Measurements from ENCODE around the gene NEK4. TPM values are rescaled to one million over a fixed set of nuclear protein-coding genes. Genes with fewer than 3 reads are reported as not detected.

Gene NEK4
- total and polyA plus RNA-seq, 2 of the 13 experiments (the other 11 are each of a cell fraction or from before 2014, with no cell fraction given): 16.5 to 38.0 TPM

DNA sequence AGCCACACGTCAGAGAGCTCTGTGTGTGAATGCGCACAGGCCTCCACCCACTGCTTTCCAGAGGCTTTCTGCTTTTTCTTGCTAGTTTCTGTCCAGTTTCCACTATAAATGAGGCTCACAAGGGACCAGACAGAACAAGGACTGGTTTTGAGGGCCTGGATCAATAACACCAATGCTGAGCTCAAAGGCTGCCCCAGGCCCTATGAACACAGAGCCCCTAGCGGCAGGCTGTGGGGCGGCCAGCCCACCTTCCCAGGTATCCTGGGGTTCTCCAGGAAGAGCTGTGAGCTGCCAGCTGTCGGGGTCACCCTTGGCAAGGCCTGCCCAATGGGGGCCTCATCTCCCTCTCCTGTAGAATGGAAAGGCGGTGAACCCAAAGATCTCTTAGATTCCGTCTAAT lies 21.7 kb upstream of the NEK4 start (continued):
- TF ChIP-seq, protein P1, sequence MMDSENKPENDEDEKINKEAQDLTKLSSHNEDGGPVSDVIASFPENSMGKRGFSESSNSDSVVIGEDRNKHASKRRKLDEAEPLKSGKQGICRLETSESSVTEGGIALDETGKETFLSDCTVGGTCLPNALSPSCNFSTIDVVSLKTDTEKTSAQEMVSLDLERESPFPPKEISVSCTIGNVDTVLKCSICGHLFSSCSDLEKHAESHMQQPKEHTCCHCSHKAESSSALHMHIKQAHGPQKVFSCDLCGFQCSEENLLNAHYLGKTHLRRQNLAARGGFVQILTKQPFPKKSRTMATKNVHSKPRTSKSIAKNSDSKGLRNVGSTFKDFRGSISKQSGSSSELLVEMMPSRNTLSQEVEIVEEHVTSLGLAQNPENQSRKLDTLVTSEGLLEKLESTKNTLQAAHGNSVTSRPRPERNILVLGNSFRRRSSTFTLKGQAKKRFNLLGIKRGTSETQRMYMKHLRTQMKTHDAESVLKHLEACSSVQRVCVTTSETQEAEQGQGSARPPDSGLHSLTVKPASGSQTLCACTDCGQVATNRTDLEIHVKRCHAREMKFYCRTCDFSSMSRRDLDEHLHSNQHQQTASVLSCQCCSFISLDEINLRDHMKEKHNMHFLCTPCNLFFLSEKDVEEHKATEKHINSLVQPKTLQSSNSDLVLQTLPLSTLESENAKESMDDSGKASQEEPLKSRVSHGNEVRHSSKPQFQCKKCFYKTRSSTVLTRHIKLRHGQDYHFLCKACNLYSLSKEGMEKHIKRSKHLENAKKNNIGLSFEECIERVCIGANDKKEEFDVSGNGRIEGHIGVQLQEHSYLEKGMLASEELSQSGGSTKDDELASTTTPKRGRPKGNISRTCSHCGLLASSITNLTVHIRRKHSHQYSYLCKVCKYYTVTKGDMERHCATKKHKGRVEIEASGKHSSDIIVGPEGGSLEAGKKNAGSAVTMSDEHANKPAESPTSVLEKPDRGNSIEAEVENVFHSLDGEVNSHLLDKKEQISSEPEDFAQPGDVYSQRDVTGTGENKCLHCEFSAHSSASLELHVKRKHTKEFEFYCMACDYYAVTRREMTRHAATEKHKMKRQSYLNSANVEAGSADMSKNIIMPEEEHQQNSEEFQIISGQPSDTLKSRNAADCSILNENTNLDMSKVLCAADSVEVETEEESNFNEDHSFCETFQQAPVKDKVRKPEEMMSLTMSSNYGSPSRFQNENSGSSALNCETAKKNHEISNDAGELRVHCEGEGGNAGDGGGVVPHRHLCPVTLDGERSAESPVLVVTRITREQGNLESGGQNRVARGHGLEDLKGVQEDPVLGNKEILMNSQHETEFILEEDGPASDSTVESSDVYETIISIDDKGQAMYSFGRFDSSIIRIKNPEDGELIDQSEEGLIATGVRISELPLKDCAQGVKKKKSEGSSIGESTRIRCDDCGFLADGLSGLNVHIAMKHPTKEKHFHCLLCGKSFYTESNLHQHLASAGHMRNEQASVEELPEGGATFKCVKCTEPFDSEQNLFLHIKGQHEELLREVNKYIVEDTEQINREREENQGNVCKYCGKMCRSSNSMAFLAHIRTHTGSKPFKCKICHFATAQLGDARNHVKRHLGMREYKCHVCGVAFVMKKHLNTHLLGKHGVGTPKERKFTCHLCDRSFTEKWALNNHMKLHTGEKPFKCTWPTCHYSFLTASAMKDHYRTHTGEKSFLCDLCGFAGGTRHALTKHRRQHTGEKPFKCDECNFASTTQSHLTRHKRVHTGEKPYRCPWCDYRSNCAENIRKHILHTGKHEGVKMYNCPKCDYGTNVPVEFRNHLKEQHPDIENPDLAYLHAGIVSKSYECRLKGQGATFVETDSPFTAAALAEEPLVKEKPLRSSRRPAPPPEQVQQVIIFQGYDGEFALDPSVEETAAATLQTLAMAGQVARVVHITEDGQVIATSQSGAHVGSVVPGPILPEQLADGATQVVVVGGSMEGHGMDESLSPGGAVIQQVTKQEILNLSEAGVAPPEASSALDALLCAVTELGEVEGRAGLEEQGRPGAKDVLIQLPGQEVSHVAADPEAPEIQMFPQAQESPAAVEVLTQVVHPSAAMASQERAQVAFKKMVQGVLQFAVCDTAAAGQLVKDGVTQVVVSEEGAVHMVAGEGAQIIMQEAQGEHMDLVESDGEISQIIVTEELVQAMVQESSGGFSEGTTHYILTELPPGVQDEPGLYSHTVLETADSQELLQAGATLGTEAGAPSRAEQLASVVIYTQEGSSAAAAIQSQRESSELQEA (CRISPR knock-in tag; IDR thresholded peaks at IDR 0.05; ENCODE audit: not compliant biosample characterization): no peak
- TF ChIP-seq ZNF292 (CRISPR knock-in tag; IDR thresholded peaks at IDR 0.05; ENCODE audit: borderline replicate concordance, low read depth) (peak; percentile 63; the same call in 1 of the 2 replicates), RFXAP (CRISPR knock-in tag; IDR thresholded peaks at IDR 0.05; ENCODE audit: borderline replicate concordance) (no peak), NCOA2 (CRISPR knock-in tag; IDR thresholded peaks at IDR 0.05) (no peak), SMYD3 (CRISPR knock-in tag; IDR thresholded peaks at IDR 0.05) (no peak), RAD51 (IDR thresholded peaks at IDR 0.05; ENCODE audit: borderline replicate concordance) (no peak), HIVEP1 (CRISPR knock-in tag; IDR thresholded peaks at IDR 0.05) (no peak), ZNF12 (CRISPR knock-in tag; IDR thresholded peaks at IDR 0.05) (no peak), ZSCAN21 (CRISPR knock-in tag; IDR thresholded peaks at IDR 0.05; ENCODE audit: borderline replicate concordance) (no peak), AKAP8 (CRISPR knock-in tag; IDR thresholded peaks at IDR 0.05) (0 out of 2 replicates have a peak, but pooled peaks have one; percentile 27), SOX13 (IDR thresholded peaks at IDR 0.05) (no peak), SOX13 (CRISPR knock-in tag; conservative IDR thresholded peaks at IDR 0.05 in 1 of 2, IDR thresholded peaks at IDR 0.05 in 1 of 2) (no peak), AHR (CRISPR knock-in tag; IDR thresholded peaks at IDR 0.05) (no peak), ZNF724P (CRISPR knock-in tag; IDR thresholded peaks at IDR 0.05; ENCODE audit: borderline replicate concordance) (no peak), TBX2 (CRISPR knock-in tag; IDR thresholded peaks at IDR 0.05; ENCODE audit: borderline replicate concordance) (no peak), KAT2B (IDR thresholded peaks at IDR 0.05; ENCODE audit: borderline replicate concordance, low read depth, low read length) (peak; percentile 32; the same call in 1 of the 2 replicates), SP4 (CRISPR knock-in tag; IDR thresholded peaks at IDR 0.05) (no peak), HCFC1 (IDR thresholded peaks at IDR 0.05; ENCODE audit: low read depth, low read length) (no peak), ZNF101 (CRISPR knock-in tag; IDR thresholded peaks at IDR 0.05; ENCODE audit: borderline replicate concordance, low read depth) (no peak), KLF12 (CRISPR knock-in tag; IDR thresholded peaks at IDR 0.05; ENCODE audit: borderline replicate concordance) (no peak), DBP (CRISPR knock-in tag; IDR thresholded peaks at IDR 0.05; ENCODE audit: not compliant biosample characterization) (no peak)
- TF ChIP-seq, protein P2, sequence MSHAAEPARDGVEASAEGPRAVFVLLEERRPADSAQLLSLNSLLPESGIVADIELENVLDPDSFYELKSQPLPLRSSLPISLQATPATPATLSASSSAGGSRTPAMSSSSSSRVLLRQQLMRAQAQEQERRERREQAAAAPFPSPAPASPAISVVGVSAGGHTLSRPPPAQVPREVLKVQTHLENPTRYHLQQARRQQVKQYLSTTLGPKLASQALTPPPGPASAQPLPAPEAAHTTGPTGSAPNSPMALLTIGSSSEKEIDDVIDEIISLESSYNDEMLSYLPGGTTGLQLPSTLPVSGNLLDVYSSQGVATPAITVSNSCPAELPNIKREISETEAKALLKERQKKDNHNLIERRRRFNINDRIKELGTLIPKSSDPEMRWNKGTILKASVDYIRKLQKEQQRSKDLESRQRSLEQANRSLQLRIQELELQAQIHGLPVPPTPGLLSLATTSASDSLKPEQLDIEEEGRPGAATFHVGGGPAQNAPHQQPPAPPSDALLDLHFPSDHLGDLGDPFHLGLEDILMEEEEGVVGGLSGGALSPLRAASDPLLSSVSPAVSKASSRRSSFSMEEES (CRISPR knock-in tag; IDR thresholded peaks at IDR 0.05): no peak

Measured in HepG2 (cell line).